ENCODE data around the gene PLTP.
"Not testable (repeated sequence)": the region's sequence is repeated elsewhere in the genome, so short reads cannot be mapped to it uniquely, and the experiment has no call there.

PLTP gene

DNA sequence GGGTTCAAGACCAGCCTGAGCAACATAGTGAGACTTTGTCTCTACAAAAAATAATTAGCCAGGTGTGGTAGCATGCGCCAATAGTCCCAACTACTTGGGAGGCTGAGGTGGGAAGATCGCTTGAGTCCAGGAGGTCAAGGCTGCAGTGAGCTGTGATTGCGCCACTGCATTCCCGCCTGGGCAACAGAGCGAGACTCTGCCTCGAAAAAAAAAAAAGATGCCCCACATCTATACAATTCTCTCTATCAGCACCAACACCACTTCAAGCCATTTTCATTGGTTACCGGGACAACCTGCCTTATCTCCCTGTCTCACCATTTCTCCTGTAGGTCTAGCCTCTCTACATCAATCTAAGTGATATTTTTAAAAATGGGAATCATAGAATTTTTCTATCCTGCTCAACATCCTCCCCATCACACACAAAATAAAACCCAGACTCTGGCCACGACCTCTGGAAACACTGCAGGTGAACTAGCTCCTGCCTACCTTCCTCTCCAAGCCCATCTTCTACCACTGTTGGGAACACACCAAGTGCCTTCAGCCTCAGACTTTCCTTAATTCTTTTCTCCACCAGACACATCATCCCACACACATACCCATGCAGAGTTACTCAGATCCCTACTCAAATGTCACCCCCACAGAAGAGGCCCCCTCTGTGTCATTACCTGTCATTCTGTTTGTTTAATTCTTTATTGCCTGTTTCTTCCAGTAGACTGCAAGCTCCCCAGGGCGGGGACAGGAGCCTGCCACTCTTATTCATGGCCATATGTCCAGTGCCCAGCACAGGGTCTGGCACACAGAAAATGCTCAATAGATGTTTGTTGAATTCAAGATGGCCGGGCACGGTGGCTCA, 9.6 kb upstream of the PLTP start:
- DNase-seq (ENCODE audit: low read depth, low spot score): no peak

GRCh38 chr20:45920462-45921336, 8.7 kb upstream of the PLTP start:
- no peak for DNase-seq (ENCODE audit: low read depth, low spot score)

GRCh38 chr20:45919542-45920399, 7.8 kb upstream of the PLTP start:
- peak; percentile 78 for DNase-seq (ENCODE audit: low read depth, low spot score)

DNA sequence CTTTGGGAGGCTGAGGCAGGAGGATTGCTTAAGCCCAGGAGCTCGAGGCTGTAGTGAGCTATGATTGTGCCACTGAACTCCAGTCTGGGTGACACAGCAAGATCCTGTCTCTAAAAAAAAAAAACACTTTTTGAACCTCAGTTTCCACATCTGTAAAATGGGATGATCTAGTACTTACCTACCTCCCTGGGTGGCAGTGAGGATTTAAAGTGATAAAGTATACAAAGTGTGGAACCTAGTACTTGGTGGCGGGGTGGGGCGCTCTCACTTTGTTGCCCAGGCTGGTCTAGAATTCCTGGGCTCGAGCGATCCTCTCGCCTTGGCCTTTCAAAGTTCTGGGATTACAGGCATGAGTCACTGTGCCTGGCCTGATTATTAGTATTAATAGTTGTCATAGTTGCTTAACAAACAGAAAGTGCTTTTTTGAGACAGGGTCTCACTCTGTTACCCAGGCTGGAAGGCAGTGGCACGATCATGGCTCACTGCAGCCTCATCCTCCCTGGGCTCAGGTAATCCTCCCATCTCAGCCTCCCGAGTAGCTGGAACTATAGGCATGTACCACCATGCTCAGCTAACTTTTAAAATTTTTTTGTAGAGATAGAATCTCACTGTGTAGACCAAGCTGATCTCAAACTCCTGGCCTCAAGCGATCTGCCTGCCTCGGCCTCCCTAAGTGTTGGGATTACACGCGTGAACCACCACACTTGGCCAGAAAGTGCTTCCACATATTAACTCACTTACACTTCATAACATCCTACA, 7.0 kb upstream of the PLTP start:
- DNase-seq (ENCODE audit: low read depth, low spot score): no peak

DNA sequence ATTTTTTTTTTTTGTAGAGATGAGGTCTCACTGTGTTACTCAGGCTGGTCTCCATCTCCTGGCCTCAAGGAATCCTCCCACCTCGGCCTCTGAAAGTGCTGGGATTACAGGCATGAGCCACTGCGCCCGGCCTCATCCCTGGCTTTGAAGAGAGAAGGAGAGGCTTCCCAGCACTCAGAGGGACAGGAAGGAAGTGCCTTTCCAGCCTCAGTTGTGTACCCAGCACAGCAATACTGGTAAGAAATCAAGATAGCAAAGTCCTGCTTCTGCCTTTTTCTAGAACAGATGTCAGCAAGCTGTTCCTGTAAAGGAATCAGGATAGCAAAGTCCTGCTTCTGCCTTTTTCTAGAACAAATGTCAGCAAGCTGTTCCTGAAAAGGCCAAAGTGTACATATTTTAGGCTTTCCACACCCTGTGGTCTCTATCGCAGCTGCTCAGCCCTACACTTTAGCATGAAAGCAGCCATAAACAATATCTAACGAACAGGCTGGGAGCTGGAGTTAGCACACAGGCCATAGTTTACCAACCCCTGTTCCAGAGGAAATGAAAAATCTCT, 6.3 kb upstream of the PLTP start:
- DNase-seq (ENCODE audit: low read depth, low spot score): no peak

- DNase-seq (ENCODE audit: low read depth, low spot score): no peak
Measured at GRCh38 chr20:45917790-45918141, 5.8 kb upstream of the PLTP start.

DNA sequence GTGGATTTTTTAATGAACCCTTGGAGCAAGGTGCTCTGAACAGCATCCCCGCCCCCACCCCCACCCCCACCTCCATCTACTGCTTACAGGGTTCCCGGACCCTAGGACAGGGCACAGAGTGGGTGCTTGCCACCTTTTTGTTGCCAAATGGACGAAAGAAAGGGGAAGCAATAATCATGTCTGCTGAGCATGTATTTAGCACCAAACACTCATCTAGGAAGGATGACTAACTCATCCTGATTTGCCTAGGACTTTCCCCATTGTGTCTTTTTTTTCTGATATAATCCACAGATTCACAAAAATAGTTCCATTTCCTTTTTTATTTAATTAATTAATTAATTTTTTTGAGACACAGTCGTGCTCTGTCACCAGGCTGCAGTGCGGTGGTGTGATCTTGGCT, 1.2 kb upstream of the PLTP start:
- no peak for DNase-seq (ENCODE audit: low read depth, low spot score)

GRCh38 chr20:45912344-45912682, 358 bp upstream of the PLTP start:
- no peak for DNase-seq (ENCODE audit: low read depth, low spot score)

GRCh38 chr20:45910670-45911485, 1.1 kb downstream of the PLTP start:
- peak; percentile 99 for DNase-seq (ENCODE audit: low read depth, low spot score)

- no peak for DNase-seq (ENCODE audit: low read depth, low spot score)
Measured at GRCh38 chr20:45909817-45910669, 1.9 kb downstream of the PLTP start.

GRCh38 chr20:45909336-45909808, 2.6 kb downstream of the PLTP start:
- no peak for DNase-seq (ENCODE audit: low read depth, low spot score)

GRCh38 chr20:45908084-45908483, 3.9 kb downstream of the PLTP start:
- DNase-seq (ENCODE audit: low read depth, low spot score): no peak

- no peak for DNase-seq (ENCODE audit: low read depth, low spot score)
Measured at GRCh38 chr20:45907219-45907948, 4.6 kb downstream of the PLTP start.

DNA sequence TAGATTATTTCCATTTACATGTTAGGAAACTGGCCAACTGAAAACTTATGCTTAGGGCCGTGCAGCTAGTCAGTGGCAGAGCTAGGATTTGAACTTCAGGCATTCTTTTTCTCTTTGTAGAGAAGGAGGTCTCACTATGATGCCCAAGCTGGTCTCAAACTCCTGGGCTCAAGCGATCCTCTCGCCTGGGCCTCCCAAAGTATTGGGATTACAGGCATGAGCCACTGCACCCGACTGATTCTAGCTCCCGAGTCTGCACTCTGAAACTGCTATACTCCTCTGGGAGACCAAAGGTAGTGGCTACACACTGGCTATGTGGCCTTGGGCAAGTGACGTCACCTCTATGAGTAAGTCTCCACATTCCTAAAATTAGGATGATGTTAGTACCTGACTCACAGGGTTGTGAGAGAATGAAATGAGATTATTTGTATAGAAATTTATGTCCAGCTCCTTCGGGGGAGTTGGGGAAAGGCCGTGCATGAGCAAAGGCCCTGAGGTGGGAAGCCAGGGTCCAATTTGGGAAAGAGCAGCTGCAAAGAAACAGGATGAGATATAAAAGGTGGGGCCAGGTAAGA, 6.4 kb downstream of the PLTP start:
- peak; percentile 76 for DNase-seq (ENCODE audit: low read depth, low spot score)

DNA sequence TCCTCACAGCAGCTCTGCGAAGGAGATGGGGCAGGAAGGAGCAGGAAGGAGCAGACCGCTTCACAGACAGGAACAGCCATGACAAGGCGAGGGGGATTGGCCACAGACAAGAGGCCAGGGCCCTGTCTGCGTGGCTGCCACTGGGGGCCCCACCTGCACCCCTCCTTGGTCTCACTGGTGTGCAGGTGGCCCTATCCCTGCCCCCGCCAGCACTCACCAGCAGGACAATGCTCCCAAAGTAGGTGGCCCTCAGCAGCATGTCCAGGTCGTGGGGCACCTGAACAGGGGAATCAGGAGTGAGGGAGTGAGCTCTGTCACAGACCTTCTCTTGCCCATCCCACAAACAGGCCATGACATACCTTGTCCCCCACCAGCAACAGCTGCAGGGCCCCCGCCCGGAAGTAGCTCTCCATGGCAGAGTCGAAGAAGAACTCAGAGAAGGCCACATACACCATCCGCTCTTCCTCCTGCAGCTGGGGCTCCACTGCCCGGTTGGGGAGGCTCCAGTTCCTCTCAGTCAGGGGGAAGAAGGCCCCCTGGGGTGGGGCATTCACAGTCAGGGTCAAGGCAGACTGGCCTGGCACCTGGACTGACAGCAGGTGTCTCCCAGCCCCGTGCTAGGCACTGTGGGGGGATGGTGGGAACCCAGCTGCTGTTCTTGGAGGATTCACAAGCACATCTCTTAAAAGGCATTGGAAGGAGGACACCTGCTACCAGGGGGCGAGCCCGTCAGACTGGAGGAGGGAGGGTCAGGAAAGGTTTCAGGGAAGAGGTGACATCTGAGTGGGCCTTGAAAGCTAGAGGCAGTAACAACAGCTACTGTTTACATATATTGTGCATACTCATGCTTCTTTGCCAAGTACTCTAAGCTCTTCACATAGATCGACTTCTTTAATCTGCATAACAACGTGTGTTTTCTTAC, 7.1 kb downstream of the PLTP start:
- no peak for DNase-seq (ENCODE audit: low read depth, low spot score)

- no peak for DNase-seq (ENCODE audit: low read depth, low spot score)
Measured at GRCh38 chr20:45902199-45902701, 9.7 kb downstream of the PLTP start.

- not testable (repeated sequence) for DNase-seq (ENCODE audit: low read depth, low spot score)
Measured at GRCh38 chr20:45901332-45901731, 10.6 kb downstream of the PLTP start.

Data from astrocyte of the hippocampus (primary cell).